K562 (cell line): ENCODE results near the gene CCL5. TPM values are rescaled to one million over a fixed set of nuclear protein-coding genes. Genes with fewer than 3 reads are reported as not detected.

ENCODE experiments used
- ARID2 ChIP-seq: fragments of 450-650 bp; IDR thresholded peaks from 2 replicates; pipeline ENCODE4 v1.6.1; 2017; ENCODE audit warnings: antibody characterized with exemption, mild to moderate bottlenecking
- CAMTA2 ChIP-seq: fragments of 250-450 bp; sonication (Bioruptor Pico); conservative IDR thresholded peaks from 2 replicates; pipeline ENCODE4 v1.5.1; 2022
- CLOCK ChIP-seq: fragments of 250-450 bp; sonication (Bioruptor Pico); IDR thresholded peaks from 2 replicates; pipeline ENCODE4 v1.4.0; 2020; ENCODE audit warnings: mild to moderate bottlenecking, moderate library complexity, borderline replicate concordance
- KLF16 ChIP-seq: IDR thresholded peaks from 2 replicates; pipeline ENCODE4 v1.6.1; 2016; ENCODE audit warnings: antibody characterized with exemption
- SMC3 ChIP-seq: conservative IDR thresholded peaks from 2 replicates; pipeline ENCODE4 v1.6.1; 2011; ENCODE audit warnings: low read depth, low read length, improper control_type of control experiment; ENCODE audit not compliant: insufficient read depth
- SRSF9 ChIP-seq: fragments of 200-400 bp; formaldehyde crosslinking; IDR thresholded peaks from 2 replicates; pipeline ENCODE4 v1.6.1; 2017; ENCODE audit warnings: low read depth, low read length, borderline replicate concordance
- TEAD4 ChIP-seq, 2 experiments: sonication (generic) in 1 of 2; formaldehyde crosslinking in 1 of 2; IDR thresholded peaks; 2 replicates each; pipeline versions ENCODE4 v1.6.1 to v1.8.0; 2012 to 2022; ENCODE audit warnings: borderline replicate concordance in 1 of 2, inconsistent platforms in 1 of 2, low read length in 1 of 2, mild to moderate bottlenecking in 1 of 2, missing genetic modification reagents in 1 of 2
- ZNF3 ChIP-seq: fragments of 250-450 bp; sonication (Bioruptor Pico); IDR thresholded peaks from 2 replicates; pipeline ENCODE4 v1.5.0; 2021; ENCODE audit warnings: mild to moderate bottlenecking, moderate library complexity
- polyA plus RNA-seq, 8 experiments: library from polyadenylated mRNA; depleted of rRNA in 4 of 8; stranded (reverse) in 5 of 8; unstranded in 3 of 8; fragments of >200 nt; fragmentation: Nextera tagmentation in 2 of 8; fragmentation: Illumina TruSeq in 1 of 8; extraction: Ambion mirVana in 2 of 8; extraction: Trizol in 1 of 8; gene quantifications; 2 replicates each; pipeline versions ENCODE4 v1.2.1 to v1.2.3, GENCODE V29; 2011 to 2014; ENCODE audit warnings: inconsistent platforms in 1 of 8, missing spikeins in 1 of 8
- total RNA-seq, 7 experiments: library from RNA; depleted of rRNA in 6 of 7; stranded (reverse); fragments of >200 nt in 6 of 7; fragmentation: Illumina TruSeq in 2 of 7; extraction: Trizol in 2 of 7; gene quantifications; 2 replicates each; pipeline versions ENCODE4 v1.2.1 to v1.2.3, GENCODE V29; 2011 to 2021; ENCODE audit warnings: low replicate concordance in 1 of 7
- TF ChIP-seq, protein P1 (sequence below): fragments of 450-650 bp; IDR thresholded peaks from 2 replicates; pipeline ENCODE4 v1.6.1; 2018; ENCODE audit not compliant: partially characterized antibody
- TF ChIP-seq, protein P2 (sequence below), 2 experiments: fragments of 450-650 bp in 1 of 2; sonication (generic) in 1 of 2; formaldehyde crosslinking in 1 of 2; IDR thresholded peaks; 2 replicates each; pipeline versions ENCODE4 v1.7.1 to v1.9.0; 2016 to 2022; ENCODE audit warnings: inconsistent platforms in 1 of 2, mild to moderate bottlenecking in 1 of 2, missing genetic modification reagents in 1 of 2

CCL5 gene
- total and polyA plus RNA-seq, 9 of the 15 experiments (the other 6 are each of a cell fraction or from before 2014, with no cell fraction given) = 0.18 to 0.59 (median 0.45) TPM; not detected in 1

- TF ChIP-seq, protein P1, sequence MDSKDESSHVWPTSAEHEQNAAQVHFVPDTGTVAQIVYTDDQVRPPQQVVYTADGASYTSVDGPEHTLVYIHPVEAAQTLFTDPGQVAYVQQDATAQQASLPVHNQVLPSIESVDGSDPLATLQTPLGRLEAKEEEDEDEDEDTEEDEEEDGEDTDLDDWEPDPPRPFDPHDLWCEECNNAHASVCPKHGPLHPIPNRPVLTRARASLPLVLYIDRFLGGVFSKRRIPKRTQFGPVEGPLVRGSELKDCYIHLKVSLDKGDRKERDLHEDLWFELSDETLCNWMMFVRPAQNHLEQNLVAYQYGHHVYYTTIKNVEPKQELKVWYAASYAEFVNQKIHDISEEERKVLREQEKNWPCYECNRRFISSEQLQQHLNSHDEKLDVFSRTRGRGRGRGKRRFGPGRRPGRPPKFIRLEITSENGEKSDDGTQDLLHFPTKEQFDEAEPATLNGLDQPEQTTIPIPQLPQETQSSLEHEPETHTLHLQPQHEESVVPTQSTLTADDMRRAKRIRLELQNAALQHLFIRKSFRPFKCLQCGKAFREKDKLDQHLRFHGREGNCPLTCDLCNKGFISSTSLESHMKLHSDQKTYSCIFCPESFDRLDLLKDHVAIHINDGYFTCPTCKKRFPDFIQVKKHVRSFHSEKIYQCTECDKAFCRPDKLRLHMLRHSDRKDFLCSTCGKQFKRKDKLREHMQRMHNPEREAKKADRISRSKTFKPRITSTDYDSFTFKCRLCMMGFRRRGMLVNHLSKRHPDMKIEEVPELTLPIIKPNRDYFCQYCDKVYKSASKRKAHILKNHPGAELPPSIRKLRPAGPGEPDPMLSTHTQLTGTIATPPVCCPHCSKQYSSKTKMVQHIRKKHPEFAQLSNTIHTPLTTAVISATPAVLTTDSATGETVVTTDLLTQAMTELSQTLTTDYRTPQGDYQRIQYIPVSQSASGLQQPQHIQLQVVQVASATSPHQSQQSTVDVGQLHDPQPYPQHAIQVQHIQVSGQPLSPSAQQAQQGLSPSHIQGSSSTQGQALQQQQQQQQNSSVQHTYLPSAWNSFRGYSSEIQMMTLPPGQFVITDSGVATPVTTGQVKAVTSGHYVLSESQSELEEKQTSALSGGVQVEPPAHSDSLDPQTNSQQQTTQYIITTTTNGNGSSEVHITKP = no peak
- TF ChIP-seq CAMTA2 = no peak
- no peak for TF ChIP-seq ZNF3 (CRISPR knock-in tag)
- TF ChIP-seq, protein P2, sequence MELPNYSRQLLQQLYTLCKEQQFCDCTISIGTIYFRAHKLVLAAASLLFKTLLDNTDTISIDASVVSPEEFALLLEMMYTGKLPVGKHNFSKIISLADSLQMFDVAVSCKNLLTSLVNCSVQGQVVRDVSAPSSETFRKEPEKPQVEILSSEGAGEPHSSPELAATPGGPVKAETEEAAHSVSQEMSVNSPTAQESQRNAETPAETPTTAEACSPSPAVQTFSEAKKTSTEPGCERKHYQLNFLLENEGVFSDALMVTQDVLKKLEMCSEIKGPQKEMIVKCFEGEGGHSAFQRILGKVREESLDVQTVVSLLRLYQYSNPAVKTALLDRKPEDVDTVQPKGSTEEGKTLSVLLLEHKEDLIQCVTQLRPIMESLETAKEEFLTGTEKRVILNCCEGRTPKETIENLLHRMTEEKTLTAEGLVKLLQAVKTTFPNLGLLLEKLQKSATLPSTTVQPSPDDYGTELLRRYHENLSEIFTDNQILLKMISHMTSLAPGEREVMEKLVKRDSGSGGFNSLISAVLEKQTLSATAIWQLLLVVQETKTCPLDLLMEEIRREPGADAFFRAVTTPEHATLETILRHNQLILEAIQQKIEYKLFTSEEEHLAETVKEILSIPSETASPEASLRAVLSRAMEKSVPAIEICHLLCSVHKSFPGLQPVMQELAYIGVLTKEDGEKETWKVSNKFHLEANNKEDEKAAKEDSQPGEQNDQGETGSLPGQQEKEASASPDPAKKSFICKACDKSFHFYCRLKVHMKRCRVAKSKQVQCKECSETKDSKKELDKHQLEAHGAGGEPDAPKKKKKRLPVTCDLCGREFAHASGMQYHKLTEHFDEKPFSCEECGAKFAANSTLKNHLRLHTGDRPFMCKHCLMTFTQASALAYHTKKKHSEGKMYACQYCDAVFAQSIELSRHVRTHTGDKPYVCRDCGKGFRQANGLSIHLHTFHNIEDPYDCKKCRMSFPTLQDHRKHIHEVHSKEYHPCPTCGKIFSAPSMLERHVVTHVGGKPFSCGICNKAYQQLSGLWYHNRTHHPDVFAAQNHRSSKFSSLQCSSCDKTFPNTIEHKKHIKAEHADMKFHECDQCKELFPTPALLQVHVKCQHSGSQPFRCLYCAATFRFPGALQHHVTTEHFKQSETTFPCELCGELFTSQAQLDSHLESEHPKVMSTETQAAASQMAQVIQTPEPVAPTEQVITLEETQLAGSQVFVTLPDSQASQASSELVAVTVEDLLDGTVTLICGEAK (IDR thresholded peaks at IDR 0.05) = no peak
- TF ChIP-seq, protein P2 (CRISPR knock-in tag; IDR thresholded peaks at IDR 0.05) = no peak
- TF ChIP-seq KLF16 = 0 out of 2 replicates have a peak, but pooled peaks have one; percentile 20
- TF ChIP-seq CLOCK = no peak
- TF ChIP-seq SRSF9 = no peak
- peak; percentile 64 for TF ChIP-seq SMC3
- TF ChIP-seq TEAD4 (IDR thresholded peaks at IDR 0.05; ENCODE audit: low read length) = no peak
- TF ChIP-seq TEAD4 (CRISPR knock-in tag; IDR thresholded peaks at IDR 0.05; ENCODE audit: borderline replicate concordance) = no peak
- TF ChIP-seq ARID2 = no peak
These were observed 30.5 kb downstream of the CCL5 start (continued) for GRCh38 chr17:35849469-35850348.
